ENCODE results near the gene VIL1. TPM values are rescaled to one million over a fixed set of nuclear protein-coding genes. Genes with fewer than 3 reads are reported as not detected.

Gene VIL1
- total RNA-seq, 1 experiment from 2014 or later, result 0.49 TPM

GRCh38 chr2:218370410-218371063, 48.4 kb upstream of the VIL1 start:
- no peaks in the 10 kb centered on the region for H4K20me1 ChIP-seq (ENCODE audit: insufficient read depth)
- POLR2A ChIA-PET, result no interaction called here
- no peak for ATAC-seq

GRCh38 chr2:218371983-218372350, 47.0 kb upstream of the VIL1 start:
- no peak overlapping the region for H3K27ac ChIP-seq (ENCODE audit: low read depth, low read length)
- H3K9me2 ChIP-seq (ENCODE audit: insufficient read depth), result no peaks in the 10 kb centered on the region
- H3K36me3 ChIP-seq (ENCODE audit: control insufficient read depth in 1 of 2, insufficient read depth in 2 of 2, low read length in 2 of 2), result no peaks in the 10 kb centered on the region
- no peak for DNase-seq (ENCODE audit: low read depth, low spot score)
- BruUV-seq (replicated peaks), result no TSS peak
- no peak overlapping the region for H3K9ac ChIP-seq (ENCODE audit: low read length)
- POLR2A ChIA-PET, result no interaction called here
- no peak overlapping the region for H2AFZ ChIP-seq (ENCODE audit: low read depth, low read length, poor library complexity, severe bottlenecking)
- ATAC-seq, result no peak
- H3K4me2 ChIP-seq (ENCODE audit: low read length), result no peak overlapping the region
- H3K4me3 ChIP-seq (replicated peaks in 1 of 2; ENCODE audit: low read depth in 1 of 2, low read length in 2 of 2), result no peak overlapping the region
- H3K27me3 ChIP-seq (ENCODE audit: insufficient read depth, low read length), result no peaks in the 10 kb centered on the region
- CTCF ChIA-PET, result no interaction called here
- 0 out of 4 replicates have a peak, but pooled peaks cover 0 to under 1% of the 10 kb centered on the region in 2 experiments for H3K9me3 ChIP-seq (ENCODE audit: control insufficient read depth in 1 of 2, insufficient read depth in 1 of 2, low read depth in 1 of 2, low read length in 2 of 2)
- H3K4me1 ChIP-seq (ENCODE audit: control insufficient read depth in 1 of 2, insufficient read depth in 2 of 2, low read length in 2 of 2), result peaks cover 0 to 12% of the 10 kb centered on the region in 2 experiments; a peak in 2 of 4 replicates
- intact Hi-C loops (cut with micrococcal nuclease), result no loop called here
- RAD21 ChIA-PET (ENCODE audit: low non-redundant PET in 1 of 2, low total read pairs in 2 of 2, uncharacterized antibody in 2 of 2, unreplicated experiment in 2 of 2), result no interaction called here
- TF ChIP-seq SIN3A (IDR thresholded peaks at IDR 0.05; ENCODE audit: low read depth) (no peak), ATF3 (IDR thresholded peaks at IDR 0.05) (no peak), EGR1 (IDR thresholded peaks at IDR 0.05; ENCODE audit: low read depth) (no peak), YY1 (IDR thresholded peaks at IDR 0.05; ENCODE audit: extremely low read depth, insufficient replicate concordance, low read depth, low read length) (no peak), TCF7L2 (IDR thresholded peaks at IDR 0.05; ENCODE audit: borderline replicate concordance, extremely low read depth, insufficient read depth, insufficient read length) (no peak), EZH2 (IDR thresholded peaks at IDR 0.05) (no peak)
- no peaks in the 10 kb centered on the region for H3K79me2 ChIP-seq (ENCODE audit: insufficient read depth, low read length)
- H4K20me1 ChIP-seq (ENCODE audit: insufficient read depth), result no peaks in the 10 kb centered on the region

More at GRCh38 chr2:218370410-218371063, 48.4 kb upstream of the VIL1 start:
- Histone ChIP-seq H2AFZ (ENCODE audit: low read depth, low read length, poor library complexity, severe bottlenecking) (no peak overlapping the region), H3K4me2 (ENCODE audit: low read length) (no peak overlapping the region), H3K27ac (ENCODE audit: low read depth, low read length) (no peak overlapping the region), H3K36me3 (ENCODE audit: control insufficient read depth in 1 of 2, insufficient read depth in 2 of 2, low read length in 2 of 2) (no peaks in the 10 kb centered on the region), H3K9me2 (ENCODE audit: insufficient read depth) (no peaks in the 10 kb centered on the region), H3K4me3 (replicated peaks in 1 of 2; ENCODE audit: low read depth in 1 of 2, low read length in 2 of 2) (no peak overlapping the region), H3K27me3 (ENCODE audit: insufficient read depth, low read length) (no peaks in the 10 kb centered on the region), H3K9me3 (ENCODE audit: control insufficient read depth in 1 of 2, insufficient read depth in 1 of 2, low read depth in 1 of 2, low read length in 2 of 2) (0 out of 4 replicates have a peak, but pooled peaks cover 0 to 8% of the 10 kb centered on the region in 2 experiments), H3K79me2 (ENCODE audit: insufficient read depth, low read length) (no peaks in the 10 kb centered on the region), H3K9ac (ENCODE audit: low read length) (no peak overlapping the region), H3K4me1 (ENCODE audit: control insufficient read depth in 1 of 2, insufficient read depth in 2 of 2, low read length in 2 of 2) (peaks cover 0 to 15% of the 10 kb centered on the region in 2 experiments; a peak in 2 of 4 replicates)
- no TSS peak for BruUV-seq (replicated peaks)
- TF ChIP-seq FOSL1 (IDR thresholded peaks at IDR 0.05; ENCODE audit: low read depth) (no peak), SIN3A (IDR thresholded peaks at IDR 0.05; ENCODE audit: low read depth) (no peak), ZNF274 (IDR thresholded peaks at IDR 0.05; ENCODE audit: low read depth, low read length) (no peak), RAD21 (IDR thresholded peaks at IDR 0.05; ENCODE audit: low read depth) (no peak), TCF7L2 (IDR thresholded peaks at IDR 0.05; ENCODE audit: borderline replicate concordance, extremely low read depth, insufficient read depth, insufficient read length) (no peak), ATF3 (IDR thresholded peaks at IDR 0.05) (no peak), EGR1 (IDR thresholded peaks at IDR 0.05; ENCODE audit: low read depth) (no peak), ZFX (IDR thresholded peaks at IDR 0.05) (no peak), SP1 (IDR thresholded peaks at IDR 0.05; ENCODE audit: low read depth) (no peak), ELF1 (IDR thresholded peaks at IDR 0.05; ENCODE audit: borderline replicate concordance, low read depth) (no peak), SRF (IDR thresholded peaks at IDR 0.05; ENCODE audit: low read depth) (no peak)
- CTCF ChIA-PET, result no interaction called here
- DNase-seq (ENCODE audit: low read depth, low spot score), result no peak
- RAD21 ChIA-PET (ENCODE audit: low non-redundant PET in 1 of 2, low total read pairs in 2 of 2, uncharacterized antibody in 2 of 2, unreplicated experiment in 2 of 2), result no interaction called here
- intact Hi-C loops (cut with micrococcal nuclease), result no loop called here
